Cardiac septum (tissue), 1 donor: ENCODE results near the gene TANC1. TPM values are rescaled to one million over a fixed set of nuclear protein-coding genes. Genes with fewer than 3 reads are reported as not detected.
"Not testable (repeated sequence)": the region's sequence is repeated elsewhere in the genome, so short reads cannot be mapped to it uniquely, and the experiment has no call there.

Source experiments
- DNase-seq: peaks from one replicate; pipeline ENCODE4 v3.0.0-alpha.2; 2020; ENCODE audit warnings: low spot score
- intact Hi-C: fragments of 100-400 bp; cut with DNase I; formaldehyde crosslinking; loops from one replicate; pipeline ENCODE4 v1.14.0; 2022
- total RNA-seq: library from RNA; stranded (reverse); fragmentation: NEBNext Ultra II Directional; extraction: Animal tissue kit (Norgen Biotek cat#: 25700); gene quantifications from one replicate; pipeline ENCODE4 v1.2.1, GENCODE V29; 2021
- donor health status: DM: no; HTN: no; CAD: no.

Gene TANC1
- total RNA-seq, 1 donor from 2014 or later: 55.6 TPM

- intact Hi-C loops: no loop called here
Measured at GRCh38 chr2:159074605-159075004, 106.2 kb downstream of the TANC1 start.

GRCh38 chr2:159075727-159076126 lies 107.3 kb downstream of the TANC1 start:
- DNase-seq: no peak
- intact Hi-C loops: no loop called here

More at GRCh38 chr2:159074605-159075004, 106.2 kb downstream of the TANC1 start:
- DNase-seq: no peak

- intact Hi-C loops: no loop called here
- DNase-seq: no peak
Measured at GRCh38 chr2:159076241-159076640, 107.8 kb downstream of the TANC1 start.

- intact Hi-C loops: no loop called here
- no peak for DNase-seq
Measured at GRCh38 chr2:159077869-159078268, 109.4 kb downstream of the TANC1 start.

- no peak for DNase-seq
- intact Hi-C loops: no loop called here
Measured at GRCh38 chr2:159078443-159078842, 110.0 kb downstream of the TANC1 start.

- no peak for DNase-seq
- intact Hi-C loops: no loop called here
Measured at GRCh38 chr2:159080641-159081040, 112.2 kb downstream of the TANC1 start.

GRCh38 chr2:159082119-159082518 lies 113.7 kb downstream of the TANC1 start:
- intact Hi-C loops: no loop called here
- no peak for DNase-seq

GRCh38 chr2:159084384-159085370 lies 116.2 kb downstream of the TANC1 start:
- no peak for DNase-seq
- intact Hi-C loops: no loop called here

- intact Hi-C loops: no loop called here
- no peak for DNase-seq
Measured at GRCh38 chr2:159086342-159086741, 117.9 kb downstream of the TANC1 start.

GRCh38 chr2:159086826-159087225 lies 118.4 kb downstream of the TANC1 start:
- no peak for DNase-seq
- intact Hi-C loops: no loop called here

GRCh38 chr2:159088906-159089305 lies 120.5 kb downstream of the TANC1 start:
- DNase-seq: no peak
- intact Hi-C loops: no loop called here

GRCh38 chr2:159089543-159089942 lies 121.1 kb downstream of the TANC1 start:
- intact Hi-C loops: no loop called here
- DNase-seq: no peak

- DNase-seq: no peak
- intact Hi-C loops: loop anchor here (5.0 kb wide), 1 partner anchor 123 kb away; the partner anchor contains the start of gene TANC1
Measured at GRCh38 chr2:159090514-159091201, 122.2 kb downstream of the TANC1 start.

- intact Hi-C loops: loop anchor here (5.0 kb wide), 1 partner anchor 124 kb away; the partner anchor contains the start of gene TANC1
Measured at GRCh38 chr2:159091381-159091780, 122.9 kb downstream of the TANC1 start.

GRCh38 chr2:159091976-159092375 lies 123.5 kb downstream of the TANC1 start:
- intact Hi-C loops: loop anchor here (5.0 kb wide), 1 partner anchor 125 kb away; the partner anchor contains the start of gene TANC1
- no peak for DNase-seq

More at GRCh38 chr2:159091381-159091780, 122.9 kb downstream of the TANC1 start:
- DNase-seq: no peak

GRCh38 chr2:159093497-159093896 lies 125.1 kb downstream of the TANC1 start:
- intact Hi-C loops: loop anchor here (5.0 kb wide), 1 partner anchor 126 kb away; the partner anchor contains the start of gene TANC1
- no peak for DNase-seq

- no peak for DNase-seq
- intact Hi-C loops: loop anchor here (5.0 kb wide), 1 partner anchor 127 kb away; the partner anchor contains the start of gene TANC1
Measured at GRCh38 chr2:159094173-159094737, 125.8 kb downstream of the TANC1 start.

GRCh38 chr2:159095813-159096212 lies 127.4 kb downstream of the TANC1 start:
- intact Hi-C loops: no loop called here
- DNase-seq: no peak

- intact Hi-C loops, DNase-seq: not testable (repeated sequence)
Measured at GRCh38 chr2:159096302-159096855, 127.9 kb downstream of the TANC1 start.
